HFF-Myc (cell line): ENCODE results near the gene CHCHD6.

Experiments used
- DNase-seq: peaks from one replicate; pipeline ENCODE4 v3.0.0-alpha.2; 2011; ENCODE audit warnings: low read depth; ENCODE audit errors: extremely low read depth
- H3K4me3 ChIP-seq: replicated peaks from 2 replicates; pipeline ENCODE4 v1.5.1; 2011; ENCODE audit warnings: low read depth, mild to moderate bottlenecking, control low read depth, low read length
- CTCF ChIP-seq: IDR thresholded peaks from 2 replicates; pipeline ENCODE4 v1.5.1; 2012; ENCODE audit warnings: mild to moderate bottlenecking, low read depth, low read length, control low read depth; ENCODE audit errors: missing control alignments

Gene CHCHD6

GRCh38 chr3:126828306-126828705 is 124.3 kb downstream of the CHCHD6 start:
- no peak overlapping the region for H3K4me3 ChIP-seq
- no peak for DNase-seq
- no peak for TF ChIP-seq CTCF

- H3K4me3 ChIP-seq: no peak overlapping the region
- DNase-seq: no peak
- no peak for TF ChIP-seq CTCF
Measured at GRCh38 chr3:126832933-126833332, 128.9 kb downstream of the CHCHD6 start.

- H3K4me3 ChIP-seq: no peak overlapping the region
- TF ChIP-seq CTCF: no peak
- DNase-seq: no peak
Measured at GRCh38 chr3:126834596-126835471, 130.8 kb downstream of the CHCHD6 start.

- DNase-seq: no peak
- H3K4me3 ChIP-seq: no peak overlapping the region
- TF ChIP-seq CTCF: peak; percentile 20
Measured at GRCh38 chr3:126835472-126836219, 131.6 kb downstream of the CHCHD6 start.

- H3K4me3 ChIP-seq: no peak overlapping the region
- DNase-seq: no peak
- no peak for TF ChIP-seq CTCF
Measured at GRCh38 chr3:126836220-126836860, 132.3 kb downstream of the CHCHD6 start.

GRCh38 chr3:126837773-126838172 is 133.7 kb downstream of the CHCHD6 start:
- DNase-seq: no peak
- no peak for TF ChIP-seq CTCF
- no peak overlapping the region for H3K4me3 ChIP-seq
